ENCODE results near the gene FYCO1.

Gene FYCO1

GRCh38 chr3:45884368-45885201 lies 111.0 kb downstream of the FYCO1 start:
- DNase-seq (ENCODE audit: low read depth in 1 of 2, low spot score in 1 of 2): no peak
- H3K4me3 ChIP-seq (replicated peaks; ENCODE audit: insufficient read depth, low read length): no peak overlapping the region
- H3K27me3 ChIP-seq (ENCODE audit: insufficient read depth, poor library complexity, severe bottlenecking): no peaks in the 10 kb centered on the region
- TF ChIP-seq CTCF (IDR thresholded peaks at IDR 0.05; ENCODE audit: insufficient read depth, low read length) (no peak), REST (IDR thresholded peaks at IDR 0.05; ENCODE audit: insufficient replicate concordance, low read depth) (no peak)
- H3K27ac ChIP-seq (replicated peaks): no peak overlapping the region

- Histone ChIP-seq H3K27ac (replicated peaks) (no peak overlapping the region), H3K27me3 (ENCODE audit: insufficient read depth, poor library complexity, severe bottlenecking) (no peaks in the 10 kb centered on the region)
- peak in 1 of 2 experiments; percentile 36 for DNase-seq (ENCODE audit: low read depth in 1 of 2, low spot score in 1 of 2)
Observed at GRCh38 chr3:45881078-45882022, 114.3 kb downstream of the FYCO1 start.

More at GRCh38 chr3:45881078-45882022, 114.3 kb downstream of the FYCO1 start:
- TF ChIP-seq POLR2AphosphoS5 (IDR thresholded peaks at IDR 0.05; ENCODE audit: low read depth) (no peak), SPI1 (IDR thresholded peaks at IDR 0.05; ENCODE audit: borderline replicate concordance, low read depth) (no peak), REST (IDR thresholded peaks at IDR 0.05; ENCODE audit: insufficient replicate concordance, low read depth) (no peak), CTCF (IDR thresholded peaks at IDR 0.05; ENCODE audit: insufficient read depth, low read length) (no peak)
- H3K4me3 ChIP-seq (replicated peaks; ENCODE audit: insufficient read depth, low read length): no peak overlapping the region

Data from HL-60 (cell line).